ENCODE results near the gene GPR162.

GRCh38 chr12:6863586-6864321 lies 42.1 kb downstream of the GPR162 start:
- TF ChIP-seq EZH2 (IDR thresholded peaks at IDR 0.05; ENCODE audit: borderline replicate concordance) (no peak), CTCF (IDR thresholded peaks at IDR 0.05; ENCODE audit: poor library complexity) (no peak), EZH2phosphoT487 (IDR thresholded peaks at IDR 0.05; ENCODE audit: low read depth, severe bottlenecking, unreplicated experiment) (no peak)

Measured in hepatocyte (in vitro differentiated cells).